ENCODE results near the gene UBQLN4.

DNA sequence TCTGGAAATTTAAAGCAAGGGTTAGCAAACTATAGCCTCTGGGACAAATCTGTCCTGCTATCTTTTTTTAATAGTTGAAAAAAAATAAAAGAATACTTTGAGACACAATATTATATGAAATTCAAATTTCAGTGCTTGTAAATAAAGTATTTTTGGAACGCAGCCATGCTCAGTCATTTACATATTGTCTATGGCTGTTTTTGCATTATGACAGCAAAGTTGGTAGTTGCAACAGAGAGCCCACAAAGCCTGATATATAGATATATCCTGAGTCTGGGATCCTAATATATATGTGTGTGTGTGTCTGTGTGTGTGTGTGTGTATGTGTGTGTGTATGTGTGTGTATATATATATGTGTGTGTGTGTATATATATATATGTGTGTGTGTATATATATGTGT, 53.6 kb downstream of the UBQLN4 start:
- TF ChIP-seq, protein P1, sequence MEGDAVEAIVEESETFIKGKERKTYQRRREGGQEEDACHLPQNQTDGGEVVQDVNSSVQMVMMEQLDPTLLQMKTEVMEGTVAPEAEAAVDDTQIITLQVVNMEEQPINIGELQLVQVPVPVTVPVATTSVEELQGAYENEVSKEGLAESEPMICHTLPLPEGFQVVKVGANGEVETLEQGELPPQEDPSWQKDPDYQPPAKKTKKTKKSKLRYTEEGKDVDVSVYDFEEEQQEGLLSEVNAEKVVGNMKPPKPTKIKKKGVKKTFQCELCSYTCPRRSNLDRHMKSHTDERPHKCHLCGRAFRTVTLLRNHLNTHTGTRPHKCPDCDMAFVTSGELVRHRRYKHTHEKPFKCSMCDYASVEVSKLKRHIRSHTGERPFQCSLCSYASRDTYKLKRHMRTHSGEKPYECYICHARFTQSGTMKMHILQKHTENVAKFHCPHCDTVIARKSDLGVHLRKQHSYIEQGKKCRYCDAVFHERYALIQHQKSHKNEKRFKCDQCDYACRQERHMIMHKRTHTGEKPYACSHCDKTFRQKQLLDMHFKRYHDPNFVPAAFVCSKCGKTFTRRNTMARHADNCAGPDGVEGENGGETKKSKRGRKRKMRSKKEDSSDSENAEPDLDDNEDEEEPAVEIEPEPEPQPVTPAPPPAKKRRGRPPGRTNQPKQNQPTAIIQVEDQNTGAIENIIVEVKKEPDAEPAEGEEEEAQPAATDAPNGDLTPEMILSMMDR (IDR thresholded peaks at IDR 0.05): no peak
- no peak for TF ChIP-seq POLR2AphosphoS5 (IDR thresholded peaks at IDR 0.05)
